ENCODE data around the gene CKS1B.

- TF ChIP-seq CTCF (IDR thresholded peaks at IDR 0.05) = no peak
- TF ChIP-seq POLR2A (IDR thresholded peaks at IDR 0.05) = no peak
Observed at GRCh38 chr1:154959426-154959780, 15.1 kb upstream of the CKS1B start.
